SK-N-SH (cell line): ENCODE results near the gene FATE1. TPM values are rescaled to one million over a fixed set of nuclear protein-coding genes. Genes with fewer than 3 reads are reported as not detected.

Source experiments
- CTCF ChIA-PET: fragments of 300-600, 350-600 bp; formaldehyde crosslinking; extraction: SDS; loops from one replicate; lab custom pipeline; 2021; lab: Yijun Ruan, JAX
- POLR2A ChIA-PET: fragments of 350-600 bp; sonication (Branson Sonifier 250); formaldehyde crosslinking; extraction: SDS; loops from one replicate; lab custom pipeline; 2020; ENCODE audit warnings: antibody characterized with exemption, inconsistent platforms; lab: Yijun Ruan, JAX
- DNase-seq: peaks from one replicate; pipeline ENCODE4 v3.0.0; 2012
- H2AFZ ChIP-seq: fragments of 200-600 bp; sonication (generic); 2 replicates; pipeline ENCODE4 v1.8.1; 2016; ENCODE audit warnings: antibody characterized with exemption, mild to moderate bottlenecking, low read depth
- H3F3A ChIP-seq: fragments of 200-600 bp; sonication (generic); replicated peaks from 2 replicates; pipeline ENCODE3; 2016; ENCODE audit warnings: antibody characterized with exemption, mild to moderate bottlenecking; ENCODE audit not compliant: insufficient read depth
- H3K27ac ChIP-seq, 2 experiments: fragments of 200-500 bp in 1 of 2; fragments of 200-600 bp in 1 of 2; sonication (Bioruptor generic) in 1 of 2; sonication (generic), shearing (Covaris generic) in 1 of 2; 2 replicates each; pipeline versions ENCODE4 v1.5.1 to v1.6.1; 2014 to 2016; ENCODE audit warnings: low read depth in 2 of 2, inconsistent platforms in 1 of 2, low read length in 1 of 2, mild to moderate bottlenecking in 1 of 2, mixed read lengths in 1 of 2
- H3K27me3 ChIP-seq: fragments of 200-600 bp; sonication (generic), shearing (Covaris generic); 2 replicates; pipeline ENCODE4 v1.6.1; 2016; ENCODE audit warnings: mixed run types; ENCODE audit not compliant: insufficient read depth
- H3K36me3 ChIP-seq, 2 experiments: fragments of 200-500 bp in 1 of 2; fragments of 200-600 bp in 1 of 2; sonication (Bioruptor generic) in 1 of 2; sonication (generic) in 1 of 2; replicated peaks in 1 of 2; 2 replicates each; pipeline versions ENCODE3 to v1.5.1; 2014 to 2016; ENCODE audit warnings: low read length in 1 of 2, mild to moderate bottlenecking in 1 of 2; ENCODE audit not compliant: insufficient read depth in 2 of 2, control insufficient read depth in 1 of 2
- H3K4me1 ChIP-seq, 2 experiments: fragments of 200-500 bp in 1 of 2; fragments of 200-600 bp in 1 of 2; sonication (Bioruptor generic) in 1 of 2; sonication (generic), shearing (Covaris generic) in 1 of 2; 2 replicates each; pipeline versions ENCODE4 v1.5.1 to v1.6.1; 2014 to 2016; ENCODE audit warnings: low read depth in 1 of 2, low read length in 1 of 2, mixed run types in 1 of 2; ENCODE audit not compliant: insufficient read depth in 2 of 2, control insufficient read depth in 1 of 2
- H3K4me2 ChIP-seq: fragments of 200-600 bp; sonication (generic), shearing (Covaris generic); 2 replicates; pipeline ENCODE4 v1.6.1; 2017; ENCODE audit warnings: mixed run types
- H3K4me3 ChIP-seq, 2 experiments: fragments of 200-500 bp in 1 of 2; fragments of 200-600 bp in 1 of 2; sonication (Bioruptor generic) in 1 of 2; sonication (generic), shearing (Covaris generic) in 1 of 2; 2 replicates each; pipeline versions ENCODE4 v1.5.1 to v1.8.1; 2014 to 2016; ENCODE audit warnings: low read depth in 2 of 2, inconsistent platforms in 1 of 2, low read length in 1 of 2, mild to moderate bottlenecking in 1 of 2, mixed read lengths in 1 of 2, moderate library complexity in 1 of 2
- H3K79me2 ChIP-seq: fragments of 200-600 bp; sonication (generic); 2 replicates; pipeline ENCODE4 v1.8.1; 2017; ENCODE audit warnings: mild to moderate bottlenecking; ENCODE audit not compliant: insufficient read depth
- H3K9ac ChIP-seq: fragments of 200-600 bp; sonication (generic); 2 replicates; pipeline ENCODE4 v1.6.1; 2017; ENCODE audit warnings: mixed run types
- H3K9me2 ChIP-seq: fragments of 200-600 bp; sonication (generic); 2 replicates; pipeline ENCODE4 v1.6.1; 2017; ENCODE audit warnings: mixed run types
- H3K9me3 ChIP-seq: fragments of 200-600 bp; sonication (generic); 2 replicates; pipeline ENCODE4 v1.6.1; 2017; ENCODE audit warnings: mixed run types, mild to moderate bottlenecking, moderate library complexity
- H4K20me1 ChIP-seq: fragments of 200-600 bp; sonication (generic); 2 replicates; pipeline ENCODE4 v1.6.1; 2017; ENCODE audit warnings: mild to moderate bottlenecking, mixed run types; ENCODE audit not compliant: insufficient read depth
- FOSL2 ChIP-seq: IDR thresholded peaks from 2 replicates; pipeline ENCODE4 v1.4.0; 2012; ENCODE audit warnings: low read depth, mild to moderate bottlenecking, moderate library complexity, borderline replicate concordance
- FOXJ3 ChIP-seq: sonication (generic); formaldehyde crosslinking; IDR thresholded peaks from 2 replicates; pipeline ENCODE4 v1.5.1; 2020; ENCODE audit warnings: mild to moderate bottlenecking, missing genetic modification reagents
- FOXM1 ChIP-seq: IDR thresholded peaks from 2 replicates; pipeline ENCODE4 v1.4.0; 2012; ENCODE audit warnings: low read depth, mild to moderate bottlenecking
- REST ChIP-seq: IDR thresholded peaks from 2 replicates; pipeline ENCODE4 v1.6.1; 2012; ENCODE audit warnings: mild to moderate bottlenecking, low read depth, low read length, moderate library complexity
- RFX5 ChIP-seq: IDR thresholded peaks from 2 replicates; pipeline ENCODE4 v1.6.1; 2012; ENCODE audit warnings: mild to moderate bottlenecking, improper control_type of control experiment, low read length
- SIN3A ChIP-seq: IDR thresholded peaks from 2 replicates; pipeline ENCODE4 v1.6.1; 2012; ENCODE audit warnings: low read depth, mild to moderate bottlenecking, low read length, moderate library complexity, borderline replicate concordance
- SMC3 ChIP-seq: IDR thresholded peaks from 2 replicates; pipeline ENCODE4 v1.6.1; 2012; ENCODE audit warnings: low read depth, low read length, improper control_type of control experiment
- TCF12 ChIP-seq: IDR thresholded peaks from 2 replicates; pipeline ENCODE4 v1.4.0; 2012
- WGBS: methylation state at CpG from one replicate; pipeline ENCODE4 v1.1.6; 2017; ENCODE audit warnings: low lambda C conversion rate; 5-methylcytosine and 5-hydroxymethylcytosine counted together
- polyA plus RNA-seq, 3 experiments: library from polyadenylated mRNA; depleted of rRNA; stranded (reverse); fragments of >200 nt; gene quantifications; 2 replicates each; pipeline ENCODE4 v1.2.3, GENCODE V29; 2012
- TF ChIP-seq, protein P1 (sequence below): fragments of 150-350 bp; IDR thresholded peaks from 2 replicates; pipeline ENCODE4 v1.6.1; 2017; ENCODE audit warnings: antibody characterized with exemption, low read length, low read depth, borderline replicate concordance

Gene FATE1
- polyA plus RNA-seq, 1 of the 3 experiments (the other 2 are of a cell fraction) = not detected

DNA sequence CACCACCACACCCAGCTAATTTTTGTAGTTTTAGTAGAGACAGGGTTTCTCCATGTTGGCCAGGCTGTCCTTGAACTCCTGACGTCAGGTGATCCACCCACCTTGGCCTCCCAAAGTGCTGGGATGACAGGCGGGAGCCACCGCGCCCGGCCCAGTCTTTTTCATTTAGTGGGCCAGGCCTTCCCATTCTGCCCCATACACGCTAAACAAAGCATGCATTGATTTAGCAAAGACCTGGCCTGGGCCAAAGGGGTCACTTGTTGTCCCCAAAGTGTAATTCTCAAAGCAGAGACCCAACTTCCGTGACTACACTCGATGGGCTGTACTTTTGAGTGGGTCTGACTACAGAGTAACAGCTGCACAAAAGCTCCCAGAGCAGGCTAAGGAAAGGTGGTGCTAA, 47.9 kb downstream of the FATE1 start (continued):
- no peak for TF ChIP-seq SMC3

DNA sequence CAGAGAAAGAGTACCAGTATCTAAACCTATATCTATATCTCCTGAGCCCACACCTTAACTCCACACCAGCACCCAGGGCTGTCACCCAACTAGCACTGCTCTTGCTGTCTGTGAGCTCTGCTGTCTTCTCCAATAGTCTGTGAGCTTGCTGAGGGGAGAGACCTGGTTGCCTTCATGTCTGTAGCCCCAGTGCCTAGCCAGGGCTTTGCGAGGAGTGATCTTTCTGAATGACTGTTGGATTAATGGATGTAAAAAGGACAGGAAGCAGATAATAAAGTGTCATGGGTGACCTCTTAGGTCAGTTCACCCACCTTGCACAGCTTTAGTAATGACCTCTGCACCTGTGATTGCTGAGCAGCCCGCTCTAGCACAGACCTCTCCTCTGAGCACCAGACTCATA, 49.2 kb downstream of the FATE1 start:
- Histone ChIP-seq H3K4me1 (no peaks in the 10 kb centered on the region), H3K27me3 (peaks cover 25% of the 10 kb centered on the region; the same call in 1 of the 2 replicates), H4K20me1 (no peaks in the 10 kb centered on the region), H3K9me3 (no peaks in the 10 kb centered on the region), H3K4me2 (no peak overlapping the region), H3K4me3 (no peak overlapping the region), H2AFZ (no peak overlapping the region), H3F3A (no peaks in the 10 kb centered on the region), H3K9ac (no peak overlapping the region), H3K9me2 (no peaks in the 10 kb centered on the region), H3K79me2 (no peaks in the 10 kb centered on the region), H3K36me3 (no peaks in the 10 kb centered on the region), H3K27ac (no peak overlapping the region)
- ChIA-PET POLR2A (no interaction called here), CTCF (interaction anchor here (8.5 kb wide), 1 partner anchor 13 kb away, joined by 46 read pairs; no protein-coding TSS in a partner anchor)
- DNase-seq = no peak
- 0% methylated on average over 2 of the region's 2 CpGs for WGBS
- TF ChIP-seq TCF12 (no peak), FOXM1 (no peak), FOXJ3 (no peak), RFX5 (no peak), REST (no peak), FOSL2 (no peak)
- TF ChIP-seq, protein P1, sequence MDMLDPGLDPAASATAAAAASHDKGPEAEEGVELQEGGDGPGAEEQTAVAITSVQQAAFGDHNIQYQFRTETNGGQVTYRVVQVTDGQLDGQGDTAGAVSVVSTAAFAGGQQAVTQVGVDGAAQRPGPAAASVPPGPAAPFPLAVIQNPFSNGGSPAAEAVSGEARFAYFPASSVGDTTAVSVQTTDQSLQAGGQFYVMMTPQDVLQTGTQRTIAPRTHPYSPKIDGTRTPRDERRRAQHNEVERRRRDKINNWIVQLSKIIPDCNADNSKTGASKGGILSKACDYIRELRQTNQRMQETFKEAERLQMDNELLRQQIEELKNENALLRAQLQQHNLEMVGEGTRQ = no peak

DNA sequence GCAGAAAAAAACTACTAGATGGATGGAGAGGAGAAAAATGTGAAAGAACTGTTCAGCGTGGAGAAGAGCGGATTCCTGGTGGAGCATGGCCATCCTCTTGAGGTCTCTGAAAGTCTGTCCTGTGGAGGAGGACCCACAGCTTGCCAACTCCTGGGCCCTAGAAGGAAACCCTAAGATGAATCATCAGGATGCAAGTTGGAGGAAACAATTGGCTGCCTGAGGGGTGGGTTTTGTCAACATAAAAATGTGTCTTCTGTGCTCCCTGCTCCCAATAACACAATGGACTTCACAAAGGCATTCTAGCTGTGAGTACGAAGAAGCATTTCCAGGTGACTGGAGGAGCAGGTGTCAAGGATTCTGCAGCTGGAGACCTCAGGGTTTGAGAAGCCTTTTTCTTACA, 55.9 kb downstream of the FATE1 start:
- H3K9me2 ChIP-seq = no peaks in the 10 kb centered on the region
- H3K9ac ChIP-seq = no peak overlapping the region
- no peaks in the 10 kb centered on the region for H4K20me1 ChIP-seq
- no peaks in the 10 kb centered on the region for H3K4me1 ChIP-seq
- H3K36me3 ChIP-seq = no peaks in the 10 kb centered on the region
- H3K4me3 ChIP-seq = no peak overlapping the region
- H3F3A ChIP-seq = no peaks in the 10 kb centered on the region
- no peak overlapping the region for H3K27ac ChIP-seq
- ChIA-PET CTCF (interaction anchor here (1.5 kb wide), 1 partner anchor 19 kb away, joined by 5 read pairs; no protein-coding TSS in a partner anchor), POLR2A (no interaction called here)
- peaks cover 39% of the 10 kb centered on the region for H3K27me3 ChIP-seq
- H3K4me2 ChIP-seq = no peak overlapping the region
- DNase-seq = no peak
- no peaks in the 10 kb centered on the region for H3K79me2 ChIP-seq
- TF ChIP-seq TCF12 (no peak), SIN3A (no peak)
- no peaks in the 10 kb centered on the region for H3K9me3 ChIP-seq
- 19% methylated on average over 3 of the region's 3 CpGs for WGBS
- H2AFZ ChIP-seq = no peak overlapping the region

Other genes starting within 250 kb of the FATE1 start
- 0.03 and 0.08 TPM in 2 replicates for gene PASD1, start 152.4 kb upstream of the FATE1 start, polyA plus RNA-seq (2012; rRNA removed)
- gene PRRG3, start 20.6 kb upstream of the FATE1 start, polyA plus RNA-seq (2012; rRNA removed) = not detected in 2 replicates
- gene CNGA2, start 18.7 kb downstream of the FATE1 start, polyA plus RNA-seq (2012; rRNA removed) = not detected in 2 replicates
- 0.10 and 0.19 TPM in 2 replicates for gene MAGEA4, start 196.9 kb downstream of the FATE1 start, polyA plus RNA-seq (2012; rRNA removed)